ENCODE measurements around the gene CIAPIN1. TPM values are rescaled to one million over a fixed set of nuclear protein-coding genes. Genes with fewer than 3 reads are reported as not detected.
"Not testable (repeated sequence)": the region's sequence is repeated elsewhere in the genome, so short reads cannot be mapped to it uniquely, and the experiment has no call there.

Gene CIAPIN1
- total RNA-seq, 1 experiment from 2014 or later = 134 TPM

DNA sequence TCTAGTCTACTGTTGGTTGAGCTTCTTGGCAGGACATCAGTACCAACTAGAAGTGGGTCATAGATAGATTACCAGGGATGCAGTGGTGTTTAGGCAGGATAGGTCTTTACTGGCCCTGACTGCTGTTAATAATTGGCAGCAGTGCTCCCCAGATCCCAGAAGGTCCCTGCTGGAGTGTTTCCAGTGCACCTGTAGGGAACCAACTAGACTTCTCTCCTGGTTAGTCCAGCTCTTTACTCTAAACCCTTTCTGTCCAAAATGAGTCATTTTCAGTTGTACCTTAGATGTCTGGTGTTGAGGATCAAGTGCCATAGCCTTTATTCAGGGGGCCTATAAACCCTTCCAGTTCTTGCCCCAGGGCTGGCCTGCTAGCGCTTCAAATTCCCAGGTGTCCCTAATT, 24.0 kb upstream of the CIAPIN1 start:
- no peak for DNase-seq
- no peaks in the 10 kb centered on the region for H3K27me3 ChIP-seq (ENCODE audit: control insufficient read depth, insufficient read depth, low read length)
- no peak overlapping the region for H3K4me3 ChIP-seq (ENCODE audit: insufficient read depth, low read depth, low read length)
- H3K36me3 ChIP-seq (replicated peaks; ENCODE audit: control insufficient read depth, insufficient read depth, low read length) = peaks cover 27% of the 10 kb centered on the region

DNA sequence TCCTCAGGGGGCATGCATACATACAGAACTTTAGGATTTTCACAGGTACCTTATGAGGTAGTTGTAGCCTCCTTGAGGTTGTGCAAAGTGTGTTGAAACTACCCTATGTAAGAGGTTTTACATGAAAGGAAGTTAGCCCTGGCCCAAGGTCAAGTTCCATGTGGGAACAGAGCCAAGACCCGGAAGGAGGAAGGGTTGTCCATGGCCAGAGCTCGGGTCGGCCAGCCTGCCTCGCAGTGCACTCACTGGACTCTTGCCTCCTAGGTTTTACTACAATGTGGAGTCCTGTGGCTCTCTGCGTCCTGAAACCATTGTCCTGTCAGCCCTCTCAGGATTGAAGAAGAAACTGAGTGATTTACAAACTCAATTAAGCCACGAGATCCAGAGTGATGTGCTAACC, 23.5 kb upstream of the CIAPIN1 start:
- Histone ChIP-seq H3K27me3 (ENCODE audit: control insufficient read depth, insufficient read depth, low read length) (no peaks in the 10 kb centered on the region), H3K4me3 (ENCODE audit: insufficient read depth, low read depth, low read length) (no peak overlapping the region), H3K36me3 (replicated peaks; ENCODE audit: control insufficient read depth, insufficient read depth, low read length) (peaks cover 31% of the 10 kb centered on the region)
- no peak for DNase-seq

DNA sequence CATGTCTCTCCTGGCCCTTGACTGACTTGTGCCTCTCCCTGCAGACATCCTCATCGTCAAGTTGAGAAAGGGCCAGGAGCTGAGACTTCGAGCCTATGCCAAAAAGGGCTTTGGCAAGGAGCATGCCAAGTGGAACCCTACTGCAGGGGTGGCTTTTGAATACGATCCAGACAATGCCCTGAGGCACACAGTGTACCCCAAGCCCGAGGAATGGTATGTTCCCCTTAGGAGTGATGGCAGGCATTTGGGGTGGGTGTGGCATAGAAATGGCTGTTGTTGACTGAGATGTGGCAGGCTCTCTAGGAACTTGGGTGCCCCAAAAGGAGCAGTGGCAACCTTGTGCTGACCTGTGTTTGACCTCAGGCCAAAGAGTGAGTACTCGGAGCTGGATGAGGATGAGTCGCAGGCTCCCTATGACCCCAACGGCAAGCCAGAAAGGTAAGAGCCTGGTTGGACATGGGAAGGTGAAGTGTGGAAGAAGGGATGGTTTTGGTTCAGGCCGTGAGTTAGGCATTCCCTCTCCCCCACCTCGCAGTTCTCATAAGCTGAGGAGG, 22.8 kb upstream of the CIAPIN1 start:
- Histone ChIP-seq H3K27me3 (ENCODE audit: control insufficient read depth, insufficient read depth, low read length) (no peaks in the 10 kb centered on the region), H3K4me3 (ENCODE audit: insufficient read depth, low read depth, low read length) (no peak overlapping the region), H3K36me3 (replicated peaks; ENCODE audit: control insufficient read depth, insufficient read depth, low read length) (peaks cover 32% of the 10 kb centered on the region)
- DNase-seq = no peak

DNA sequence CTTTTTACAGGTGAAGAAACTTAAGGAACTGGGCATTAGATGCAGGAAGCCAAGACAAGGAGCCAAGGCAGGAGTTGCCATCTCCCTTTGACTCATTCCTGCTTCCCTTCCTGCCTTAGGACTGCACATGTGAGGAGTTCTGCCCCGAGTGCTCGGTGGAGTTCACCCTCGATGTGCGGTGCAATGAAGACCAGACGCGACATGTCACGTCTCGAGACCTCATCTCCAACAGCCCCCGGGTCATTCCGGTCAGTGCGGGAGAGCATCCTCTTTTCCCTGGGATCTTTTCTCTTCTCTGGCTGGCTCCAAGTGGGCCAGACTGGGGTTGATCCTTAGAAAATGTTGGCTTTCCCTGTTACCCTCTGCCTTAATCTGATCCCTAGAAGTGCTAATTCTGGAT, 21.9 kb upstream of the CIAPIN1 start:
- no peaks in the 10 kb centered on the region for H3K27me3 ChIP-seq (ENCODE audit: control insufficient read depth, insufficient read depth, low read length)
- H3K36me3 ChIP-seq (replicated peaks; ENCODE audit: control insufficient read depth, insufficient read depth, low read length) = peaks cover 34% of the 10 kb centered on the region
- no peak for DNase-seq
- no peak overlapping the region for H3K4me3 ChIP-seq (ENCODE audit: insufficient read depth, low read depth, low read length)

DNA sequence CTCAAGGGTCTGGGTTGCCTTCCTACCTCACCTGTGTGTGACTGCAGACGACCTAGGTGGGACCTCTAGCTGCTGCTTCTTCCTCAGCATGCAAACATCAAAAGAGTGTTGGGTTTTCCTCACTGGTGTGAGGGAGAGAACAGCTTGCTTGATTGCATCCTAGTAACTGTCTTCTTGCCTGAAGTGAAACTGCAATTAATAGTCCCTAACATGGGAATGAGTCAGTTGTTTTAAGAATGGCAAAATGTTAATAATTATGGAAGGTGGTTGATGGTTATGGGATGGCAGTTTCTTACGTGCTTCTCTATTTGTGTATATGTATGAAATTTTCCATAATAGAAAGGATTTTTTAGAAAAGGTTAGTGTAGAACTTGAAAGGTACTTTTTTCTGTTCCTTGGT, 21.2 kb upstream of the CIAPIN1 start:
- Histone ChIP-seq H3K27me3 (ENCODE audit: control insufficient read depth, insufficient read depth, low read length) (no peaks in the 10 kb centered on the region), H3K4me3 (ENCODE audit: insufficient read depth, low read depth, low read length) (no peak overlapping the region), H3K36me3 (replicated peaks; ENCODE audit: control insufficient read depth, insufficient read depth, low read length) (peaks cover 36% of the 10 kb centered on the region)
- DNase-seq = no peak

DNA sequence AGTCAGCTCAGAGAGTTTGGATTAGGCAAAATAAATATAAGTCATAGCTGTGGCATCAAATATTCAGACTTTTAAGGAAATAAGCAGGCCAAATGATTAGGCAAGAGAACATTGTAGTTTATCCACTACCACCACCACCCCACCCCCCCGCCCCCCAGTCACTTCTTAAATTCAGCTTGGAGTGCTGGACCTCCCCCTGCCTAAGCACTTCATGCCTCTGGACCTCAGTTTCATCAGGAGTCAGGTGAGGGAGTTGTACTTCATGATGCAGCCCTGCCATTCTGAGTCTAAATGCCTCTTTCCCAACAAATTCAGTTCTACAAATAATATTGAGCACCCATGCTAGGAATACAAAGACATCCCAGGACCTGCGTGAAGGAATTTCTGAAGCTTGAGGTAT, 17.3 kb upstream of the CIAPIN1 start:
- no peak for DNase-seq
- Histone ChIP-seq H3K4me3 (ENCODE audit: insufficient read depth, low read depth, low read length) (no peak overlapping the region), H3K27me3 (ENCODE audit: control insufficient read depth, insufficient read depth, low read length) (no peaks in the 10 kb centered on the region), H3K36me3 (replicated peaks; ENCODE audit: control insufficient read depth, insufficient read depth, low read length) (peaks cover 32% of the 10 kb centered on the region)

DNA sequence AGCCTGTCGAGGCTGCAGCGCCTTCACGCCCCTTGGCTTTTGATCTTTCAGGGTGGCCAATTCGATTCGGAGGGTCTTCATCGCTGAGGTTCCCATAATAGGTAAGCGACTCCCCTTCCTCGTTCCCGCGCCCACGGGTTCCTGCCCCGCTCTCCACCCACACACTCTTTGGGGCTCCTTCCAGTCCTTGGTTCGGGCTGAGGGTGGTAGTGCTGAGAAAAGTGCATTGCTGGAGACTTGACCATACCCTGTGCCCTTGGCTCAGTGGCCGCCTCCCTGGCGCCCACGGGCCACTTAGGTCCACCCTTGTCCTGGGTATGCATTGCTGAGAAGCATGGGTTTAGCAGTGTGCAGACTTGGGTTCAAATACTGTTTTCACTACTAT, 15.8 kb upstream of the CIAPIN1 start:
- no peak for DNase-seq
- Histone ChIP-seq H3K27me3 (ENCODE audit: control insufficient read depth, insufficient read depth, low read length) (no peaks in the 10 kb centered on the region), H3K36me3 (replicated peaks; ENCODE audit: control insufficient read depth, insufficient read depth, low read length) (peaks cover 38% of the 10 kb centered on the region), H3K4me3 (ENCODE audit: insufficient read depth, low read depth, low read length) (peak overlapping the region; percentile 76)

DNA sequence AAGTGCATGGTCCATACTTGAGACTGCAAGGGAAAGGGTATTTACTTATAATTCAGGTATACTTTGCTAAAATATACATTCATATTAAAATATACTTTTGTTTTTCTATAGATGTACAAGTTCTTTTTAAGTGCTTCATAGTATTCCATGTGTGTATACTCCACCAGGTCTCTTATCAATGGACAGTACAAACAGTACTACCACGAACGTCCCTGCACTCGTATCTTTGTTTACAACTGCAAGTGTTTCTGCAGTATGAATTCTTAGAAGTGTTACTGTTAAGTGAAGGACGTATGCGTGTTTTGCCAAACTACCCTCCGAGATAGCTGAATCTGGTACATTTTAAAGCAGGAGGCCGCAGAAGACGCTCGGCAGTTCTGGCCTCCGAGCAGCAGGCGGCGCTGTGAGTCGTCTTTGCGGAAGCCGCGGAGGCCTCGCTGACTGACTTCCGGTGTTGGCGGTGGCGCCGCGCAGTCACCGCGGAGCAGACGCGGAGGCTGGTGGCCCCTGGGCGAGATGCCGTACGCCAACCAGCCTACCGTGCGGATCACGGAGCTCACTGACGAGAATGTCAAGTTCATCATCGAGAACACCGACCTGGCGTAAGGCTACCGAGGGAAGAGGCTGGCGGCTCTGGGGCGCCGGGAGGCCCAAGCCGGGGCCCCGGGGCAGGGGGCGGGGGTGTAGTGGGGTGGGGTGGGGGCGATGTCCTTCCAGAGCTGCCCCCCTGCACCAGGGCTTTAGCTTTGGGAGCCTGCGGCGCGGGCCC, 15.2 kb upstream of the CIAPIN1 start, which contains the start of gene POLR2C:
Gene POLR2C (plus strand): TSS at position 471 of the 769 bp plus-strand sequence. CDS start 46 bp downstream, at position 517.
- DNase-seq = peak; percentile 94
- peaks cover 44% of the 10 kb centered on the region for H3K36me3 ChIP-seq (replicated peaks; ENCODE audit: control insufficient read depth, insufficient read depth, low read length)
- peak within 1 kb of the TSS; percentile 76 for H3K4me3 ChIP-seq (ENCODE audit: insufficient read depth, low read depth, low read length)
- H3K27me3 ChIP-seq (ENCODE audit: control insufficient read depth, insufficient read depth, low read length) = no peaks in the 10 kb centered on the region

DNA sequence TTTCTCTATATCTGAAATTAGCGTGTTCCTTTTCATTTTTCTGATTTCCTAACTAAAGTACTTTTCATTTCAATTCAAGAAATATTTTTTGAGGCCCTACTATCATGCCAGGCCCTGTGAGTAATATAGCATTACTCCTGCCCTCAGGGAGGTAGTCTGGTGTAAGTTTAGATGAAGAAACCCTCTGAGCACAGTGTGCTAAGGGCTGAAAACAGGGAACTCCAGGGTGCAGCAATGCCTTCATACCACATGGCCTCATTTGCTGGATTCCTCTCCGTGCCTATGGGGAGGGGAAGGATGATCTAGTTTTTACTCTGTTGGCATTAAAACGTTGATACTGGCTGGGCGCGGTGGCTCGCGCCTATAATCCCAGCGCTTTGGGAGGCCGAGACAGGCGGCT, 4.8 kb upstream of the CIAPIN1 start:
- DNase-seq = no peak
- H3K4me3 ChIP-seq (ENCODE audit: insufficient read depth, low read depth, low read length) = no peak overlapping the region
- H3K27me3 ChIP-seq (ENCODE audit: control insufficient read depth, insufficient read depth, low read length) = no peaks in the 10 kb centered on the region
- peaks cover 20% of the 10 kb centered on the region for H3K36me3 ChIP-seq (replicated peaks; ENCODE audit: control insufficient read depth, insufficient read depth, low read length)

DNA sequence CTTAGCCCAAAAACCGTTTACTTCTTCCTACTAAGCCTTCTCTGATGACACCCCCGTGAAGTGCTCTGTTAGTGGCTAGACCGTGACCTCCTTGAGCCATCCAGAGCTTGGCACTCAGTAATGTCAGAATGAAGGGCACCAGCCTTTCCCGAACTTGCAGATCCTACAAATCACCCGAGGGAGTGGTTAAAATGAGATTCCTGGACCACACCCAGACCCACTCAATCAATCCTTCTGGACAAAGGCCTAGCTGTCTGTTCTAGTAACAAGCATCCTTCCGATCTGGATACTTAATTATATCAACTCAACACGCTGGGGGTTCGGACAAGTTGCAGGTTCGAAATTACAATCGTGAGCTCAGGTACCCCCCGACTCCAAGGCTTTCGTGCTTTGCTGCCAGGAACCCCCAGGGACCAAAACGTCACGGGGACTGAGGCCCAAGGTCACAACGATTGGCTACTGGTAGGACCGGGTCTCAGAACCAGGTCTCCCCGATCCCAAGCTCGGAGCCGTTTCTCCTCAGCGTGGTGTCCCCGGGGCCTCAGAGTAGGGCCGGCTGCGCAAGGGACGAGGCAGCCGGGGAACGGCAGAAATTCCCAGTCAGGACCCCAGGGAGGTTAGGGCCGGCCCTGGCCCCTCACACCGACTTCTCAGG, 527 bp downstream of the CIAPIN1 start:
- DNase-seq = no peak
- peak overlapping the region; percentile 93 for H3K4me3 ChIP-seq (ENCODE audit: insufficient read depth, low read depth, low read length)
- H3K27me3 ChIP-seq (ENCODE audit: control insufficient read depth, insufficient read depth, low read length) = no peaks in the 10 kb centered on the region
- peaks cover 1% of the 10 kb centered on the region for H3K36me3 ChIP-seq (replicated peaks; ENCODE audit: control insufficient read depth, insufficient read depth, low read length)

DNA sequence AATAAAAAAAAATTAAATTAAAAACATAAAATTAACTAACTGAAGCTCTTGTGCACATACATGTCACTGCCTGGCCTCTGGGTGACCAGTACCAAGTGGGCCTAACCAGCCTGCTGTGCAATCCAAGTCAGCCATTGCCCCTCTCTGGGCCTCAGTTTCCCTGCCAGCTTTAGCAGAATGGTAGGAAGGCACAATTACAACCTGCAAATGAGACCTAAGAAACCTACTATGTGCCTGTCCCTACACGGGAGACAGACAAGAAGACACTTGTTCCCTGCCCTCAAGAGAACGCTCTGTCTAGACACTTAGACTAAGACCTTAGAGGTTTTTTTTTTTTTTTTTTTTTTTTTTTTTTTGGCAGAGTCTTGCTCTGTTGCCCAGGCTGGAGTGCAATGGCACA, 1.7 kb downstream of the CIAPIN1 start:
- Histone ChIP-seq H3K27me3 (ENCODE audit: control insufficient read depth, insufficient read depth, low read length) (no peaks in the 10 kb centered on the region), H3K4me3 (ENCODE audit: insufficient read depth, low read depth, low read length) (no peak overlapping the region), H3K36me3 (replicated peaks; ENCODE audit: control insufficient read depth, insufficient read depth, low read length) (peaks cover under 1% of the 10 kb centered on the region)
- no peak for DNase-seq

DNA sequence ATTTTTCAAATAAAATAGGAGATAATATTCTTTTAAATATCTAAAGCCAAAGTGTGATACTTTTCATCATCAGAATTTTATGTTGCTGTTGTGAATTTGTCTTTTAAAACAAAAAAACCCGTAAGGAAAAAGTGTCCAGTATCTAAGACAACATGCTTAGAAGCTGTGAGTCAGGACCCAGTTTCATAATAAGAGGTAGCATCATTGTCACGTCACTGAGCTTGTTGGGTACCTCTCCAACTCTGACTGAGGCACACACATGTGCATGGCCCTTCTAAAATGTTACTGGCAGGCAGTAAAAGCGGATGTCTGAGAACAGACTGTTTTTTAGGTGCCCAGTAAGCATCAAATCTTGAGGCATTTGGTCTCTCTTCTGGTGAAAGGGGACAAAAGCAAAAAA, 2.5 kb downstream of the CIAPIN1 start:
- Histone ChIP-seq H3K36me3 (replicated peaks; ENCODE audit: control insufficient read depth, insufficient read depth, low read length) (peaks cover 1% of the 10 kb centered on the region), H3K4me3 (ENCODE audit: insufficient read depth, low read depth, low read length) (no peak overlapping the region), H3K27me3 (ENCODE audit: control insufficient read depth, insufficient read depth, low read length) (no peaks in the 10 kb centered on the region)
- DNase-seq = no peak

DNA sequence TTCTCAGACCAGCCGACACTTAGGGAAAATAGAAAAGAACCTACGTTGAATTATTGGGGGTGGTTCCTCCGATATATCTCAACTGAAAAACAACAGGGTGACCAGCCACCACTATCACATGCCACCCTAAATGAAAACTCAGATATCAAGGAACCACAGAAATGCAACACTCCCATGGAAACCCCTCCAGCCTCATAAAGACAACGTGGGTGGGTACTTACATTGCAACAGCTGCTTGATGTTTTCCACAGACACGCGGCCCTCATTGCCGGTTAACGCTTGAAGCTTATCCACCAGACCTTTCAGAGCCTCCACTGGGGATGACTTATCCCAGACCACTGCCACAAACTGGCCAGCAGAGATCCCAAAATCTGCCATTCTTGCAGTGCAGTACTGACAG, 6.6 kb downstream of the CIAPIN1 start:
- DNase-seq; H3K27me3 ChIP-seq (ENCODE audit: control insufficient read depth, insufficient read depth, low read length); H3K4me3 ChIP-seq (ENCODE audit: insufficient read depth, low read depth, low read length); H3K36me3 ChIP-seq (replicated peaks; ENCODE audit: control insufficient read depth, insufficient read depth, low read length): not testable (repeated sequence)

DNA sequence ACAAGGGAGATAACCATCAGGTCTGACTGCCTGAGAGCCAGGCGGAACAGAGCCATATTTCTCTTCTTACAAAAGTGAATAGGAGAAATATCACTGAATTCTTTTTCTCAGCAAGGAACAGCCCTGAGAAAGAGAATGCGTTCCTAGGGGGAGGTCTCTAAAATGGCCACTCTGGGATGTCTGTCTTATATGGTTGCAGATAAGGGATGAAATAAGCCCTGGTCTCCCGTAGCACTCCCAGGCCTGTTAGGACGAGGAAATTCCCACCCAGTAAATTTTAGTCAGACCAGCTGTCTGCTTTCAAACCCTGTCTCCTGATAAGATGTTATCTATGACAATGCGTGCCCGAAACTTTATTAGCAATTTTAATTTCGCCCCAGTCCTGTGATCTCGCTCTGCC, 7.2 kb downstream of the CIAPIN1 start:
- H3K36me3 ChIP-seq (replicated peaks; ENCODE audit: control insufficient read depth, insufficient read depth, low read length) = not testable (repeated sequence)

DNA sequence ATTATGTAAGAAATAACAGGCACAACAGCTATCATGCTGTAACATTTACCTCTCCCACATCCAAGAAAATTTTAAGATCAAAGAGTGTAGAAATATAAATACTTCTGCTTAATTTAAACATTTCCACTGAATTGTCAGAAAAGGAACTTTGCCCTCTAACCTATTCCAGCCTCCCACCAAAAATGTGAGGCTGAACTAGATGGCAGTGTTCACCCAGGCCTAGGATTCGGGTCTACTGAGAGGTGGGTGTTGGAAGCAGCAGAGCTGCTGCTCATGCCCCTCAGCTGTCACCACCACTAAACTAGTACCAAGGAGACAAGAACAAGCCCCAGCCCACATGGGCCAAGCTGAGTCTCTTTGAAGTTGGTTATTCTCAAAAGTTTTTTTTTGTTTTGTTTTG, 11.3 kb downstream of the CIAPIN1 start:
- Histone ChIP-seq H3K36me3 (replicated peaks; ENCODE audit: control insufficient read depth, insufficient read depth, low read length) (peaks cover 28% of the 10 kb centered on the region), H3K27me3 (ENCODE audit: control insufficient read depth, insufficient read depth, low read length) (no peaks in the 10 kb centered on the region), H3K4me3 (ENCODE audit: insufficient read depth, low read depth, low read length) (no peak overlapping the region)
- no peak for DNase-seq

More for the DNA sequence above, 7.2 kb downstream of the CIAPIN1 start:
- H3K4me3 ChIP-seq (ENCODE audit: insufficient read depth, low read depth, low read length); DNase-seq; H3K27me3 ChIP-seq (ENCODE audit: control insufficient read depth, insufficient read depth, low read length): not testable (repeated sequence)

Data from H7 (cell line).